Articular chondrocyte of knee joint (primary cell): ENCODE measurements around the gene VKORC1. TPM values are rescaled to one million over a fixed set of nuclear protein-coding genes. Genes with fewer than 3 reads are reported as not detected.

Experiments used
- total RNA-seq: library from RNA; depleted of rRNA; stranded (reverse); fragments of >200 nt; gene quantifications from 2 replicates; pipeline ENCODE4 v1.2.3, GENCODE V29; 2012

The VKORC1 gene
- 149 and 200 TPM in 2 replicates for total RNA-seq

GRCh38 chr16:31094424-31095120 lies at the start of gene VKORC1:
VKORC1 (minus strand) TSS chr16:31094797; CDS start chr16:31094729, 68 bp downstream.

GRCh38 chr16:31135535-31136286 lies 41.1 kb upstream of the VKORC1 start, which contains the start of gene PRSS8:
PRSS8 (minus strand) TSS chr16:31135727; CDS start chr16:31135498, 229 bp downstream.

GRCh38 chr16:31117384-31118222 lies 23.0 kb upstream of the VKORC1 start, which contains the start of gene KAT8:
KAT8 (plus strand) TSS chr16:31117664; CDS start chr16:31117682, 18 bp downstream.

GRCh38 chr16:31108035-31108793 lies 13.6 kb upstream of the VKORC1 start, which contains the start of gene BCKDK:
BCKDK (plus strand) TSS chr16:31108386; CDS start chr16:31109224, 838 bp downstream.

GRCh38 chr16:31088459-31089183 lies 6.0 kb downstream of the VKORC1 start, which contains the start of gene PRSS53:
PRSS53 (minus strand) TSS chr16:31088943; CDS start chr16:31088809, 134 bp downstream.

GRCh38 chr16:31073970-31074813 lies 20.4 kb downstream of the VKORC1 start, which contains the start of the genes ZNF646 and ZNF668:
ZNF646 (plus strand) TSS chr16:31074422; CDS start chr16:31076325, 1,903 bp downstream.
ZNF668 (minus strand) TSS chr16:31074240; CDS start chr16:31064459, 9,781 bp downstream.

Other genes starting within 250 kb of the VKORC1 start
- 34.6 and 38.0 TPM in 2 replicates for gene BCL7C, start 200.7 kb downstream of the VKORC1 start, total RNA-seq
- gene CTF1, start 198.2 kb downstream of the VKORC1 start, total RNA-seq = 2.4 and 2.6 TPM in 2 replicates
- gene FBXL19, start 171.2 kb downstream of the VKORC1 start, total RNA-seq = 11.5 and 12.0 TPM in 2 replicates
- 34.4 and 37.7 TPM in 2 replicates for gene ORAI3, start 145.7 kb downstream of the VKORC1 start, total RNA-seq
- 2.5 and 4.0 TPM in 2 replicates for gene SETD1A, start 137.0 kb downstream of the VKORC1 start, total RNA-seq
- 42.6 and 51.9 TPM in 2 replicates for gene HSD3B7, start 109.6 kb downstream of the VKORC1 start, total RNA-seq
- 1.4 and 2.1 TPM in 2 replicates for gene STX1B, start 84.2 kb downstream of the VKORC1 start, total RNA-seq
- gene STX4, start 61.2 kb downstream of the VKORC1 start, total RNA-seq = 21.7 and 26.1 TPM in 2 replicates
- 7.8 and 10.9 TPM in 2 replicates for gene ZNF668, start 20.6 kb downstream of the VKORC1 start, total RNA-seq
- 12.4 and 13.2 TPM in 2 replicates for gene ZNF646, start 20.4 kb downstream of the VKORC1 start, total RNA-seq
- gene PRSS53, start 5.9 kb downstream of the VKORC1 start, total RNA-seq = 1.9 and 3.7 TPM in 2 replicates
- 32.0 and 32.5 TPM in 2 replicates for gene BCKDK, start 13.6 kb upstream of the VKORC1 start, total RNA-seq
- 26.2 and 27.0 TPM in 2 replicates for gene KAT8, start 22.9 kb upstream of the VKORC1 start, total RNA-seq
- gene PRSS8, start 40.9 kb upstream of the VKORC1 start, total RNA-seq = not detected in 2 replicates
- 0.22 and 0.91 TPM in 2 replicates for gene PRSS36, start 55.3 kb upstream of the VKORC1 start, total RNA-seq
- 39.7 and 45.1 TPM in 2 replicates for gene FUS, start 85.3 kb upstream of the VKORC1 start, total RNA-seq
- 42.3 and 43.9 TPM in 2 replicates for gene PYCARD, start 108.0 kb upstream of the VKORC1 start, total RNA-seq
- not detected in 2 replicates for gene TRIM72, start 119.3 kb upstream of the VKORC1 start, total RNA-seq
- not detected in 2 replicates for gene PYDC1, start 122.3 kb upstream of the VKORC1 start, total RNA-seq
- gene ITGAM, start 165.2 kb upstream of the VKORC1 start, total RNA-seq = not detected in 2 replicates